HCT116 (cell line): ENCODE data around the gene MAPK8. TPM values are rescaled to one million over a fixed set of nuclear protein-coding genes. Genes with fewer than 3 reads are reported as not detected.

Source experiments
- ATAC-seq: fragments of 200-7000 bp; cut with Tn5 transposase; 2 replicates; pipeline ENCODE4 v1.9.1; 2020; ENCODE audit warnings: mild to moderate bottlenecking, moderate library complexity
- BruUV-seq: library from RNA; stranded (reverse); fragments of 400-500 nt; replicated peaks from 2 replicates; lab custom pipeline; 2021; lab: Mats Ljungman, UMichigan
- CTCF ChIA-PET: fragments of 300-600 bp; sonication (Branson Sonifier 250); formaldehyde crosslinking; loops from one replicate; lab custom pipeline; 2021; ENCODE audit warnings: antibody characterized with exemption; lab: Charles Lee
- POLR2A ChIA-PET: fragments of 300-600, 350-600 bp; sonication (Branson Sonifier 250); formaldehyde crosslinking; loops from one replicate; lab custom pipeline; 2021; ENCODE audit warnings: antibody characterized with exemption; lab: Charles Lee
- RAD21 ChIA-PET, 2 experiments: fragments of 300-600 bp; sonication (Branson Sonifier 250); formaldehyde crosslinking; loops; one replicate each; lab custom pipeline; 2023; ENCODE audit warnings: low total read pairs in 2 of 2; ENCODE audit not compliant: uncharacterized antibody in 2 of 2, unreplicated experiment in 2 of 2, low non-redundant PET in 1 of 2; lab: Charles Lee
- DNase-seq: peaks from one replicate; pipeline ENCODE4 v3.0.0-alpha.2; 2010; ENCODE audit warnings: low read depth, low spot score
- H2AFZ ChIP-seq: fragments of 200-600 bp; shearing (Covaris generic), sonication (generic); 2 replicates; pipeline ENCODE4 v1.6.1; 2017; ENCODE audit warnings: low read depth, mixed run types, mixed read lengths, antibody characterized with exemption, low read length; ENCODE audit not compliant: poor library complexity, severe bottlenecking
- H3K27ac ChIP-seq: 2 replicates; pipeline ENCODE4 v1.5.1; 2012; ENCODE audit warnings: low read depth, low read length
- H3K27me3 ChIP-seq: fragments of 200-600 bp; sonication (generic); 2 replicates; pipeline ENCODE4 v1.6.1; 2016; ENCODE audit warnings: mixed run types, low read length, mixed read lengths; ENCODE audit not compliant: insufficient read depth
- H3K36me3 ChIP-seq, 2 experiments: fragments of 200-500 bp in 1 of 2; fragments of 200-600 bp in 1 of 2; sonication (Bioruptor generic) in 1 of 2; sonication (generic) in 1 of 2; 2 replicates each; pipeline versions ENCODE4 v1.5.1 to v1.6.1; 2014 to 2016; ENCODE audit warnings: low read length in 2 of 2, inconsistent platforms in 1 of 2, mixed read lengths in 1 of 2, mixed run types in 1 of 2; ENCODE audit not compliant: insufficient read depth in 2 of 2, control insufficient read depth in 1 of 2
- H3K4me1 ChIP-seq, 2 experiments: fragments of 200-600 bp in 1 of 2; sonication (generic) in 1 of 2; 2 replicates each; pipeline versions ENCODE4 v1.5.1 to v1.6.1; 2012 to 2017; ENCODE audit warnings: low read length in 2 of 2, inconsistent platforms in 1 of 2, mild to moderate bottlenecking in 1 of 2, mixed read lengths in 1 of 2, mixed run types in 1 of 2, moderate library complexity in 1 of 2; ENCODE audit not compliant: insufficient read depth in 2 of 2, control insufficient read depth in 1 of 2
- H3K4me2 ChIP-seq: fragments of 200-600 bp; sonication (generic); 2 replicates; pipeline ENCODE4 v1.6.1; 2017; ENCODE audit warnings: mixed run types, low read length, mixed read lengths
- H3K4me3 ChIP-seq, 2 experiments: fragments of 200-600 bp in 1 of 2; sonication (generic) in 1 of 2; replicated peaks in 1 of 2; 2 replicates each; pipeline ENCODE4 v1.5.1; 2011 to 2016; ENCODE audit warnings: low read length in 2 of 2, control low read depth in 1 of 2, low read depth in 1 of 2, mild to moderate bottlenecking in 1 of 2, mixed read lengths in 1 of 2, mixed run types in 1 of 2
- H3K79me2 ChIP-seq: fragments of 200-600 bp; sonication (generic); 2 replicates; pipeline ENCODE4 v1.6.1; 2017; ENCODE audit warnings: mild to moderate bottlenecking, mixed run types, low read length, moderate library complexity, mixed read lengths; ENCODE audit not compliant: insufficient read depth
- H3K9ac ChIP-seq: fragments of 200-600 bp; sonication (generic); 2 replicates; pipeline ENCODE4 v1.6.1; 2016; ENCODE audit warnings: low read length, mixed read lengths
- H3K9me2 ChIP-seq: fragments of 200-600 bp; sonication (generic), shearing (Covaris generic); 2 replicates; pipeline ENCODE4 v1.6.1; 2017; ENCODE audit warnings: mixed run types, mild to moderate bottlenecking, moderate library complexity; ENCODE audit not compliant: insufficient read depth
- H3K9me3 ChIP-seq, 2 experiments: fragments of 200-500 bp in 1 of 2; fragments of 200-600 bp in 1 of 2; sonication (Bioruptor generic) in 1 of 2; sonication (generic) in 1 of 2; 2 replicates each; pipeline ENCODE4 v1.6.1; 2014 to 2017; ENCODE audit warnings: low read length in 2 of 2, mixed read lengths in 2 of 2, inconsistent platforms in 1 of 2, low read depth in 1 of 2, mild to moderate bottlenecking in 1 of 2, mixed run types in 1 of 2, moderate library complexity in 1 of 2; ENCODE audit not compliant: control insufficient read depth in 1 of 2, insufficient read depth in 1 of 2
- H4K20me1 ChIP-seq: fragments of 200-600 bp; sonication (generic), shearing (Covaris generic); 2 replicates; pipeline ENCODE4 v1.6.1; 2017; ENCODE audit warnings: mixed run types, mild to moderate bottlenecking, moderate library complexity; ENCODE audit not compliant: insufficient read depth
- ATF3 ChIP-seq: IDR thresholded peaks from 2 replicates; pipeline ENCODE4 v1.6.1; 2012
- CBX3 ChIP-seq: IDR thresholded peaks from 2 replicates; pipeline ENCODE4 v1.6.1; 2012; ENCODE audit warnings: low read depth
- CEBPB ChIP-seq: IDR thresholded peaks from 2 replicates; pipeline ENCODE4 v1.6.1; 2012; ENCODE audit warnings: low read depth
- CTCF ChIP-seq, 3 experiments: fragments of 200-600 bp in 1 of 3; sonication (generic) in 1 of 3; IDR thresholded peaks in 2 of 3; conservative IDR thresholded peaks in 1 of 3; 2 replicates each; pipeline ENCODE4 v1.5.1; 2012 to 2017; ENCODE audit warnings: low read depth in 2 of 3, low read length in 2 of 3, antibody characterized with exemption in 1 of 3, borderline replicate concordance in 1 of 3, control low read depth in 1 of 3, mild to moderate bottlenecking in 1 of 3, mixed read lengths in 1 of 3, mixed run types in 1 of 3, moderate library complexity in 1 of 3; ENCODE audit not compliant: insufficient read depth in 1 of 3
- EZH2phosphoT487 ChIP-seq: fragments of 200-600 bp; IDR thresholded peaks from 2 replicates; pipeline ENCODE4 v1.6.1; 2018; ENCODE audit warnings: antibody characterized with exemption, borderline replicate concordance
- FOSL1 ChIP-seq: IDR thresholded peaks from 2 replicates; pipeline ENCODE4 v1.6.1; 2012; ENCODE audit warnings: low read depth
- POLR2A ChIP-seq: IDR thresholded peaks from 2 replicates; pipeline ENCODE4 v1.7.0; 2011; ENCODE audit warnings: borderline replicate concordance; ENCODE audit not compliant: insufficient read depth, insufficient read length; ENCODE audit errors: extremely low read depth
- RAD21 ChIP-seq: IDR thresholded peaks from 2 replicates; pipeline ENCODE4 v1.6.1; 2012; ENCODE audit warnings: low read depth, mild to moderate bottlenecking
- REST ChIP-seq: IDR thresholded peaks from 2 replicates; pipeline ENCODE4 v1.6.1; 2012; ENCODE audit warnings: low read depth
- SRF ChIP-seq: IDR thresholded peaks from 2 replicates; pipeline ENCODE4 v1.6.1; 2012; ENCODE audit warnings: low read depth
- TCF7L2 ChIP-seq: IDR thresholded peaks from 2 replicates; pipeline ENCODE4 v1.7.0; 2011; ENCODE audit warnings: borderline replicate concordance, inconsistent platforms; ENCODE audit not compliant: insufficient read depth, insufficient read length; ENCODE audit errors: extremely low read depth
- ZNF274 ChIP-seq: fragments of 200-500 bp; sonication (Bioruptor generic); IDR thresholded peaks from 2 replicates; pipeline ENCODE4 v1.6.1; 2014; ENCODE audit warnings: mild to moderate bottlenecking, low read depth, low read length, inconsistent platforms
- intact Hi-C: fragments of 100-400 bp; cut with micrococcal nuclease; formaldehyde crosslinking; loops from 2 replicates; pipeline ENCODE4 v1.10.0; 2022
- total RNA-seq: library from RNA; stranded (reverse); gene quantifications from one replicate; pipeline ENCODE4 v1.2.1, GENCODE V29; 2021; ENCODE audit not compliant: unreplicated experiment

MAPK8 gene
- total RNA-seq, 1 experiment from 2014 or later: 71.0 TPM

- no peak for TF ChIP-seq ZNF274
- no peak for TF ChIP-seq SRF
- TF ChIP-seq ATF3: no peak
- no peak for TF ChIP-seq CEBPB
Measured at GRCh38 chr10:48296576-48297098, 9.8 kb upstream of the MAPK8 start (continued).

GRCh38 chr10:48299066-48299465 is 7.4 kb upstream of the MAPK8 start:
- ATAC-seq (no peak), DNase-seq (no peak)
- Histone ChIP-seq H3K9me3 (no peaks in the 10 kb centered on the region), H3K9ac (no peak overlapping the region), H3K27ac (no peak overlapping the region), H3K4me2 (no peak overlapping the region), H3K9me2 (no peaks in the 10 kb centered on the region), H2AFZ (no peak overlapping the region), H3K4me3 (no peak overlapping the region), H3K36me3 (no peaks in the 10 kb centered on the region), H3K4me1 (no peaks in the 10 kb centered on the region), H3K79me2 (no peaks in the 10 kb centered on the region), H3K27me3 (no peaks in the 10 kb centered on the region), H4K20me1 (no peaks in the 10 kb centered on the region)
- no peak for TF ChIP-seq CBX3
- ChIA-PET RAD21 (no interaction called here), CTCF (interaction anchor here (1.5 kb wide), 1 partner anchor 9 kb away, joined by 5 read pairs; no protein-coding TSS in a partner anchor), POLR2A (no interaction called here)
- intact Hi-C loops: no loop called here
- no TSS peak for BruUV-seq

- no peaks in the 10 kb centered on the region for H3K79me2 ChIP-seq
- intact Hi-C loops: no loop called here
- ChIA-PET RAD21 (no interaction called here), CTCF (interaction anchor here (1.5 kb wide), 1 partner anchor 9 kb away, joined by 5 read pairs; no protein-coding TSS in a partner anchor), POLR2A (no interaction called here)
- no peaks in the 10 kb centered on the region for H3K36me3 ChIP-seq
- H3K27me3 ChIP-seq: no peaks in the 10 kb centered on the region
- no peak overlapping the region for H3K4me3 ChIP-seq
- no TSS peak for BruUV-seq
- H4K20me1 ChIP-seq: no peaks in the 10 kb centered on the region
- H3K9me3 ChIP-seq: no peaks in the 10 kb centered on the region
- no peaks in the 10 kb centered on the region for H3K4me1 ChIP-seq
- H2AFZ ChIP-seq: no peak overlapping the region
- H3K27ac ChIP-seq: no peak overlapping the region
- ATAC-seq (no peak), DNase-seq (no peak)
- no peak overlapping the region for H3K9ac ChIP-seq
- H3K9me2 ChIP-seq: no peaks in the 10 kb centered on the region
- no peak overlapping the region for H3K4me2 ChIP-seq
- TF ChIP-seq RAD21: no peak
- no peak for TF ChIP-seq ATF3
- no peak for TF ChIP-seq SRF
- no peak for TF ChIP-seq CTCF (IDR thresholded peaks at IDR 0.05 in 2 of 3, conservative IDR thresholded peaks at IDR 0.05 in 1 of 3; ENCODE audit: borderline replicate concordance in 1 of 3, insufficient read depth in 1 of 3, low read depth in 2 of 3, low read length in 2 of 3)
- TF ChIP-seq TCF7L2: no peak
- TF ChIP-seq REST: no peak
- TF ChIP-seq EZH2phosphoT487: no peak
- TF ChIP-seq POLR2A: no peak
- TF ChIP-seq FOSL1: no peak
Measured at GRCh38 chr10:48299692-48300091, 6.8 kb upstream of the MAPK8 start.
